Lung (tissue), 12 donors: ENCODE measurements around the gene GNAI2. TPM values are rescaled to one million over a fixed set of nuclear protein-coding genes. Genes with fewer than 3 reads are reported as not detected.

Experiments used
- ATAC-seq: fragments of 200-7000 bp; cut with Tn5 transposase; one replicate; pipeline ENCODE4 v1.9.1; 2020; ENCODE audit warnings: moderate number of reproducible peaks; ENCODE audit not compliant: insufficient read depth, low FRiP score
- DNase-seq, 3 donors: peaks; one replicate each; pipeline ENCODE4 v3.0.0-alpha.2; 2013 to 2017
- H3K27ac ChIP-seq, 2 donors: one replicate each; pipeline ENCODE4 v1.5.1; 2013; ENCODE audit warnings: mild to moderate bottlenecking in 2 of 2, moderate library complexity in 2 of 2, control low read depth in 1 of 2, inconsistent platforms in 1 of 2, low read depth in 1 of 2, low read length in 1 of 2
- H3K27me3 ChIP-seq, 3 donors: one replicate each; pipeline ENCODE4 v1.5.1; 2013; ENCODE audit warnings: low read length in 2 of 3; ENCODE audit not compliant: control insufficient read depth in 3 of 3, insufficient read depth in 3 of 3
- H3K36me3 ChIP-seq, 4 donors: one replicate each; pipeline ENCODE4 v1.5.1; 2013; ENCODE audit warnings: low read length in 4 of 4, mild to moderate bottlenecking in 1 of 4, moderate library complexity in 1 of 4; ENCODE audit not compliant: control insufficient read depth in 4 of 4, insufficient read depth in 4 of 4
- H3K4me1 ChIP-seq, 5 donors: one replicate each; pipeline ENCODE4 v1.5.1; 2013; ENCODE audit warnings: low read length in 5 of 5, mild to moderate bottlenecking in 2 of 5, moderate library complexity in 1 of 5; ENCODE audit not compliant: control insufficient read depth in 5 of 5, insufficient read depth in 5 of 5
- H3K4me3 ChIP-seq: one replicate; pipeline ENCODE4 v1.5.1; 2013; ENCODE audit warnings: mild to moderate bottlenecking, control low read depth, moderate library complexity
- H3K9ac ChIP-seq, 2 donors: one replicate each; pipeline ENCODE4 v1.5.1; 2013; ENCODE audit warnings: low read length in 2 of 2, control low read depth in 1 of 2; ENCODE audit not compliant: insufficient read depth in 1 of 2
- H3K9me3 ChIP-seq, 4 donors: one replicate each; pipeline ENCODE4 v1.5.1; 2013; ENCODE audit warnings: low read length in 3 of 4, mild to moderate bottlenecking in 1 of 4, moderate library complexity in 1 of 4; ENCODE audit not compliant: control insufficient read depth in 4 of 4, insufficient read depth in 3 of 4
- CTCF ChIP-seq: IDR thresholded peaks from 2 replicates; pipeline ENCODE4 v1.5.1; 2012; ENCODE audit warnings: mild to moderate bottlenecking; ENCODE audit errors: control extremely low read depth, extremely low read depth
- WGBS, 2 donors: extraction: QIAGEN DNeasy Blood & Tissue Kit; methylation state at CpG; one replicate each; pipeline ENCODE4 v1.1.7; 2013; 5-methylcytosine and 5-hydroxymethylcytosine counted together
- polyA plus RNA-seq, 2 donors: library from polyadenylated mRNA; stranded (reverse); fragments of 200-250 nt; gene quantifications; one replicate each; pipeline ENCODE4 v1.2.1, GENCODE V29; 2013
- total RNA-seq, 2 donors: library from RNA; depleted of rRNA in 1 of 2; stranded (reverse); fragments of >200 nt in 1 of 2; gene quantifications; one replicate each; pipeline ENCODE4 v1.2.1, GENCODE V29; 2014 to 2021
- donor health status: control.
- donor health status: control.
- donor health status: Bipolar disorder and iron deficiency.
- donor health status: healthy.
- donor health status: DM: yes; HTN: yes; CAD: no.

GNAI2 gene
- total and polyA plus RNA-seq, 4 donors: 217 to 364 (median 278) TPM

GRCh38 chr3:50236484-50237132 is 604 bp downstream of the GNAI2 start:
- H3K9ac ChIP-seq: peak overlapping the region; percentile 63 to 96
- peaks cover 0 to 9% (median 4%) of the 10 kb centered on the region in 4 donors for H3K36me3 ChIP-seq
- WGBS, 2 donors: 0 to 1% methylated on average over 13 of the region's 13 CpGs
- H3K4me3 ChIP-seq: peak overlapping the region; percentile 88
- ATAC-seq: no peak
- TF ChIP-seq CTCF: no peak
- DNase-seq: no peak
- no peaks in the 10 kb centered on the region for H3K9me3 ChIP-seq
- H3K4me1 ChIP-seq: peaks cover 0 to 33% (median 8%) of the 10 kb centered on the region in 5 donors
- no peaks in the 10 kb centered on the region for H3K27me3 ChIP-seq
- H3K27ac ChIP-seq: peak overlapping the region; percentile 95 to 97

GRCh38 chr3:50237133-50237651 is 1.2 kb downstream of the GNAI2 start:
- Histone ChIP-seq H3K27me3 (no peaks in the 10 kb centered on the region), H3K36me3 (peaks cover 0 to 9% (median 4%) of the 10 kb centered on the region in 4 donors), H3K27ac (peak overlapping the region; percentile 95 to 97), H3K4me1 (peaks cover 0 to 37% (median 8%) of the 10 kb centered on the region in 5 donors), H3K9ac (peak overlapping the region; percentile 63 to 96), H3K9me3 (no peaks in the 10 kb centered on the region), H3K4me3 (peak overlapping the region; percentile 88)
- 0 to 1% methylated on average over 7 of the region's 7 CpGs for WGBS, 2 donors
- peak in 2 of 3 donors; percentile 52 to 53 for DNase-seq
- no peak for ATAC-seq
- no peak for TF ChIP-seq CTCF

- Histone ChIP-seq H3K36me3 (peaks cover 0 to 9% (median 4%) of the 10 kb centered on the region in 4 donors), H3K9ac (peak overlapping the region; percentile 41 to 96), H3K27me3 (no peaks in the 10 kb centered on the region), H3K27ac (peak overlapping the region; percentile 95 to 97), H3K9me3 (no peaks in the 10 kb centered on the region), H3K4me3 (peak overlapping the region; percentile 88), H3K4me1 (peaks cover 0 to 40% (median 8%) of the 10 kb centered on the region in 5 donors)
- ATAC-seq: peak; percentile 35
- WGBS, 2 donors: 0 to 1% methylated on average over 31 of the region's 31 CpGs
- TF ChIP-seq CTCF: no peak
- peak; percentile 82 to 90 (median 84) for DNase-seq
Measured at GRCh38 chr3:50237754-50238548, 1.9 kb downstream of the GNAI2 start.
